OCI-LY1 (cell line): Measurements from ENCODE around the gene SCTR.

Source experiments
- H2AFZ ChIP-seq: fragments of 200-600 bp; sonication (generic), shearing (Covaris generic); 2 replicates; pipeline ENCODE4 v1.6.0; 2014; ENCODE audit warnings: antibody characterized with exemption, mild to moderate bottlenecking, low read length
- H3F3A ChIP-seq: fragments of 200-600 bp; sonication (generic), shearing (Covaris generic); 2 replicates; pipeline ENCODE4 v1.6.0; 2014; ENCODE audit warnings: mild to moderate bottlenecking, antibody characterized with exemption, low read length, moderate library complexity; ENCODE audit not compliant: insufficient read depth
- H3K27ac ChIP-seq: fragments of 200-600 bp; sonication (generic); 2 replicates; pipeline ENCODE4 v1.5.1; 2014; ENCODE audit warnings: low read length, mixed run types, mild to moderate bottlenecking, low read depth; ENCODE audit not compliant: poor library complexity, severe bottlenecking
- H3K27me3 ChIP-seq: fragments of 200-600 bp; sonication (generic); 2 replicates; pipeline ENCODE4 v1.6.0; 2014; ENCODE audit warnings: antibody characterized with exemption, mild to moderate bottlenecking, low read length, moderate library complexity; ENCODE audit not compliant: insufficient read depth
- H3K36me3 ChIP-seq: fragments of 200-600 bp; sonication (generic); 2 replicates; pipeline ENCODE4 v1.6.1; 2014; ENCODE audit warnings: mild to moderate bottlenecking, antibody characterized with exemption, low read length, moderate library complexity, mixed read lengths; ENCODE audit not compliant: insufficient read depth
- H3K4me1 ChIP-seq: fragments of 200-600 bp; sonication (generic); 2 replicates; pipeline ENCODE4 v1.5.1; 2014; ENCODE audit warnings: mild to moderate bottlenecking, low read length, moderate library complexity; ENCODE audit not compliant: insufficient read depth, severe bottlenecking
- H3K4me2 ChIP-seq: fragments of 200-600 bp; sonication (generic), shearing (Covaris generic); 2 replicates; pipeline ENCODE4 v1.6.1; 2014; ENCODE audit warnings: low read length
- H3K4me3 ChIP-seq: fragments of 200-600 bp; sonication (generic); 2 replicates; pipeline ENCODE4 v1.5.1; 2014; ENCODE audit warnings: low read length, low read depth, mild to moderate bottlenecking, mixed read lengths; ENCODE audit not compliant: poor library complexity, severe bottlenecking
- H3K79me2 ChIP-seq: fragments of 200-600 bp; shearing (Covaris generic); 2 replicates; pipeline ENCODE4 v1.6.1; 2016; ENCODE audit warnings: mixed run types, low read length, mixed read lengths; ENCODE audit not compliant: insufficient read depth
- H3K9ac ChIP-seq: fragments of 200-600 bp; sonication (generic), shearing (Covaris generic); 2 replicates; pipeline ENCODE4 v1.6.1; 2014; ENCODE audit warnings: mild to moderate bottlenecking, low read length, mixed read lengths
- H3K9me2 ChIP-seq: fragments of 200-600 bp; sonication (generic), shearing (Covaris generic); 2 replicates; pipeline ENCODE4 v1.6.1; 2014; ENCODE audit warnings: low read depth, mild to moderate bottlenecking, low read length, mixed read lengths
- H3K9me3 ChIP-seq: fragments of 200-600 bp; shearing (Covaris generic); 2 replicates; pipeline ENCODE4 v1.6.1; 2014; ENCODE audit warnings: low read length, mixed read lengths
- H4K20me1 ChIP-seq: fragments of 200-600 bp; sonication (generic), shearing (Covaris generic); 2 replicates; pipeline ENCODE4 v1.6.0; 2016; ENCODE audit warnings: mild to moderate bottlenecking, low read length; ENCODE audit not compliant: insufficient read depth
- CTCF ChIP-seq: fragments of 200-600 bp; sonication (generic), shearing (Covaris generic); IDR thresholded peaks from 2 replicates; pipeline ENCODE4 v1.5.1; 2017; ENCODE audit warnings: mild to moderate bottlenecking, antibody characterized with exemption, low read length, moderate library complexity, mixed read lengths
- EZH2 ChIP-seq: fragments of 200-600 bp; sonication (generic), shearing (Covaris generic); IDR thresholded peaks from 2 replicates; pipeline ENCODE4 v1.8.0; 2017; ENCODE audit warnings: borderline replicate concordance, mixed run types, mild to moderate bottlenecking, antibody characterized with exemption, low read length, moderate library complexity, mixed read lengths

Gene SCTR

DNA sequence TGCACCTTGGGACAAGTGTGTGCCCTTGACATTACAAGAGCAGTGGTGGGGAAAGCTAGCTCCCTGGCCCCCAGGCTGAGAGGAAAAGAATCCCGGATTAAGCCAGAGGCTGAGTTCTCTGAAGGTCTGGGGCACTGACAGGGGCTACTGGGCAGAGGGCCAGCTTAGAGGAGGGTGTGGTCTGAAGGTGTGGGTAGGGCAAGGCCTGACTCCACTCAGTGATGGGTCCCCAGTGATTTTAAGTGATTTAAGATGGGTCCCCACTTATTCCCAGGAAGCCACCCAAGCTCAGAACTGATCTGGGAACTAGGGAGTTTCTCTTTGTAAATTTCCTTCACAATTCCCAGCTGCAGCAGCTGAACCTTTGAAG, 83.8 kb downstream of the SCTR start:
- H4K20me1 ChIP-seq: no peaks in the 10 kb centered on the region
- H3K9ac ChIP-seq: no peak overlapping the region
- no peaks in the 10 kb centered on the region for H3K36me3 ChIP-seq
- no peak overlapping the region for H3K4me2 ChIP-seq
- no peak overlapping the region for H3K27ac ChIP-seq
- H3K4me3 ChIP-seq: no peak overlapping the region
- no peaks in the 10 kb centered on the region for H3K9me3 ChIP-seq
- H3K9me2 ChIP-seq: no peaks in the 10 kb centered on the region
- no peak for TF ChIP-seq CTCF
- no peak for TF ChIP-seq EZH2
- no peak overlapping the region for H2AFZ ChIP-seq
- no peaks in the 10 kb centered on the region for H3F3A ChIP-seq
- no peaks in the 10 kb centered on the region for H3K4me1 ChIP-seq
- H3K79me2 ChIP-seq: no peaks in the 10 kb centered on the region
- H3K27me3 ChIP-seq: no peaks in the 10 kb centered on the region

DNA sequence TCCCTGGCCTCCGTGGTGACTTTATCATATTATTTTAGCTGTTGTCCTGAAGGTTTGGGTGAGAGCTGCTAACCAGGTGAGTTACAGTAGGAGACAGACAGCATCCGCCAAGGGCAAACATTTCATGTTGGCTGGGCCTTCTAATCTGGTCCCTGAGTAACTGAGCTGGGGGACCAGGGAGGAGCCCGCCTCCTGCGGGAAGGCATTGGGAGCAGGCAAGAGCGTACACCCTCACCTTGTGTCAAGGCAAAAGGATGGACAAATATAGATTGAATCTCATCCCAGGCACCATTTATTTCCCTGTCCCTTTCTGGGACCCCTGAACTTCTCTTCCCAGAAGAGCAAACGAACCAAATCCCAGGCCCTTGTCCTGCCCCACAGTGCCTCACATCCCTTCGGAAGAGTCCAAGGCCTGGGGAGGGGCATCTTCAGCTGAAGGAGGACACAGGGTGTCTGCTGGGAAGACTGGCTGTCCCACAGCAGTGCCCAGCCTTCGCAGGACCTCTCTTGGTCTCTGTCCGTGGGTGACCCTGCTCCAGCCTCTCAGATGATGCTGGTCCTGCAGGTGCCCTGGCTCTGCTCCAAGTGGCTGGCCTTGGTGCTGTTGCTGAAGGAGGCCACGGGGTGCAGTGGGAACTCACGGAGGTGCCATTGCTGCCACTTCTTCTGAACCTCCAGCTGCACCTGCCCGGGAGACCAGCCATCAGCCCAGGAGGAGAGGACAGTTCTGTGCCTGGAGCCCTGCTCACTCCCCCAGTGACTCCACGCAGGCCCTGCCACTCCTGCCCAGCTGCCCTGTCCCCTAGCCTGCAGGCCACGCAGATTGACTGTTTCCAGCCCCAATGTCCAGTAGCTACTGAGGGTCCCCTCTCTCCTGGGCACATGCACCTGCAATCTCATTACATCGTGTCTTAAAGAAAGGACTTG, 84.4 kb downstream of the SCTR start:
- Histone ChIP-seq H3K36me3 (no peaks in the 10 kb centered on the region), H3K4me2 (no peak overlapping the region), H3K27me3 (no peaks in the 10 kb centered on the region), H3K4me1 (no peaks in the 10 kb centered on the region), H3K9ac (no peak overlapping the region), H4K20me1 (no peaks in the 10 kb centered on the region), H2AFZ (no peak overlapping the region), H3K27ac (no peak overlapping the region), H3K4me3 (no peak overlapping the region), H3K79me2 (no peaks in the 10 kb centered on the region), H3F3A (no peaks in the 10 kb centered on the region), H3K9me2 (no peaks in the 10 kb centered on the region), H3K9me3 (no peaks in the 10 kb centered on the region)
- TF ChIP-seq EZH2: no peak
- TF ChIP-seq CTCF: no peak

DNA sequence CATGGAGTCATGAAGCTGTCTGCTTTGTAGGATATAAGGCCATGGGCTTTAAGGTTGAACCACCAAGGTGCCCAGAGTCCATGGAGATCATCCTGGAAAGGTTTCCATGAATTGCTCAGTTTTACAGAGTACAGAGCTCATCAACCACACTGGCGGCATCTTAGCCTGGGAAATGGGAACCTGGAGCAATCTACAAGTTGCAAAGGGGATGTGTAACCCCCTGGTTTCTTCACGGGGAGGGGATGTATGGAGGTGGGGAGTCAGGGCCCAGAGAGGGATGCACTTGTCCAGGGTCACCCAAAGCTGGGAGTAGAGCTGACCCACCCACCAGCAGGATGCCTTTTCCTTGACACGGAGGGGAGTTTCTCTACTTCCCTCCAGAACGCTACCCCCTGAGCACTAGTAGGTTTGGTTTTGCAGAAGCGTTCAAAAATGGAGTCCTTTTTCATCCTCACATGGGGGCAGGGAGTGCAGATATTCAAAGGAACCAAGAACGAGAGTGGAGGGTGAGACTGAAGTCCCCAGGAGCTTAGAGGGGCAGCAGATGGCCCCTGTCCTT, 85.5 kb downstream of the SCTR start:
- Histone ChIP-seq H2AFZ (no peak overlapping the region), H3K4me1 (no peaks in the 10 kb centered on the region), H3F3A (no peaks in the 10 kb centered on the region), H3K27me3 (peaks cover 2% of the 10 kb centered on the region; the same call in 1 of the 2 replicates), H3K9ac (no peak overlapping the region), H3K36me3 (no peaks in the 10 kb centered on the region), H3K9me3 (no peaks in the 10 kb centered on the region), H3K4me3 (no peak overlapping the region), H4K20me1 (no peaks in the 10 kb centered on the region), H3K9me2 (no peaks in the 10 kb centered on the region), H3K79me2 (no peaks in the 10 kb centered on the region), H3K27ac (no peak overlapping the region), H3K4me2 (no peak overlapping the region)
- TF ChIP-seq EZH2: no peak
- TF ChIP-seq CTCF: no peak
